Measurements from ENCODE around the gene RPS27.
"Not testable (repeated sequence)": the region's sequence is repeated elsewhere in the genome, so short reads cannot be mapped to it uniquely, and the experiment has no call there.

RPS27 gene

DNA sequence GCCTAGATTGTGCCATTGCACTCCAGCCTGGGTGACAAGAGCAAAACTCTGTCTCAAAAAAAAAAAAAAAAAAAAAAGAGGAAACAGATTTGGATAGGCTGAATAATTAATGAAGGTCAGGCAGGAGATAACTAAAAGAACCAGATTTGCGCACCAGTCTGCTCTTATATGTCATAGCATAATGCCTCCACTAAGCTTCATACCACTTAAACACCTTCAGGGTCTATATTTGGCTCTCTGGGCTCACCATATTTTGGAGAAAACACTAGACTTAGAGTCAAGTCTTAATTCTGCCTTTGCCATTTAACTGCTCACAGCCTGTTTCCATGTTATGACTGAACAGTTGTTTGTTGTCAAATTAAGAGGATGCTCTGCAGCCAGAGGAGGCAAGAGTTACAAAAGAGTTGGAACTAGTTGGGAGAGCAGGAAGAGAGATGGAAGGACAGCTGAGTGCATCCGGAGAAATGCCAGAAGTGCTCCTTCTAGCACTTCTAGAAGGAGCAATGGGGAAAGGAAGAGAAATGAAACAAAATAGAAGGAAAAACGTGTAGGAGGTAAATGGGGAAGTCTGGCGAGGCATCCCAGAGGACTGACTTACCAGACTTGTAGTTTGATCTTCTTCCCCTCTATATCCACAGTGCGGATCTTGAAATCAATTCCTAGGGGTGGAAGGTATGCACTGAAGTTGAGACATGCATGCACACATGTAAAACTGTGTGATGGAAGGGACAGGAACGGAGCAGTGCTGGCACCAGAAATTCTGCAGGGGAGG is 6.3 kb upstream of the RPS27 start:
- no peaks in the 10 kb centered on the region for H3K9me3 ChIP-seq
- no peak overlapping the region for H3K27ac ChIP-seq
- H3K9ac ChIP-seq = no peak overlapping the region
- H4K20me1 ChIP-seq = no peaks in the 10 kb centered on the region
- H3K4me3 ChIP-seq = no peak overlapping the region
- no peak for TF ChIP-seq Cebpa-rat (IDR thresholded peaks at IDR 0.05)
- H3K4me1 ChIP-seq = peaks cover 37% of the 10 kb centered on the region
- H3K27me3 ChIP-seq = no peaks in the 10 kb centered on the region
- no peaks in the 10 kb centered on the region for H3K36me3 ChIP-seq
- H3K4me2 ChIP-seq = peak overlapping the region; percentile 96

DNA sequence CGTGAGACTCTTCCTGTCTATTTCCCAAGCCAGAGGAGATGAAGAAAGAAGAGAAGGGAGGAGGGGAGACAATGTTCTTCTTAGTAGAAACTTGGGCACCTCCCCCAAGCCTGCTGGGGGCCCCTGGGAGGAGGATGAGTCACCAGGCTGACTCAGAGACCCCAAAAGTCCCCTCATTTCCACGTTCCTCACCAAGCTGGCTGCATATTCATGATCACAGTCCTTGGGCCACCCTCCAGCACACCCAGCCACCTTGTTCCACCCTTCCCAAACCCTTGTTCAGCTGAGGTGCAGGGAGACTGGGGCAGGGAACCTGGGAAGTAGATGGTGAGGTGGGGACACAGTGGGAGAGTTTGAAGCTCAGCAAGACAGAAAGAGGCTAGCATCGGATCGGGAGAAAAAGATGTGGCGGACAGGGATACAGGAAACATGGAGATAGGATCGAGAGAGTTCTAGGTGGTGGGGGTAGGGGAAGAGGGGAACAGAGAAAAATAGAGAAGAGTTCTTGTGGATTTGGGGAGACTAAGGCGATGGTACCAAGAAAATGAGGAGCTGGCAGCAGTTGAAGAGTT is 5.1 kb upstream of the RPS27 start:
- Histone ChIP-seq H3K36me3 (no peaks in the 10 kb centered on the region), H3K4me2 (peak overlapping the region; percentile 96), H3K27ac (peak overlapping the region; percentile 30), H3K27me3 (no peaks in the 10 kb centered on the region), H3K9ac (peak overlapping the region; percentile 73), H3K4me1 (peaks cover 42% of the 10 kb centered on the region), H4K20me1 (no peaks in the 10 kb centered on the region), H3K9me3 (no peaks in the 10 kb centered on the region), H3K4me3 (peak overlapping the region; percentile 66)
- no peak for TF ChIP-seq Cebpa-rat (IDR thresholded peaks at IDR 0.05)

DNA sequence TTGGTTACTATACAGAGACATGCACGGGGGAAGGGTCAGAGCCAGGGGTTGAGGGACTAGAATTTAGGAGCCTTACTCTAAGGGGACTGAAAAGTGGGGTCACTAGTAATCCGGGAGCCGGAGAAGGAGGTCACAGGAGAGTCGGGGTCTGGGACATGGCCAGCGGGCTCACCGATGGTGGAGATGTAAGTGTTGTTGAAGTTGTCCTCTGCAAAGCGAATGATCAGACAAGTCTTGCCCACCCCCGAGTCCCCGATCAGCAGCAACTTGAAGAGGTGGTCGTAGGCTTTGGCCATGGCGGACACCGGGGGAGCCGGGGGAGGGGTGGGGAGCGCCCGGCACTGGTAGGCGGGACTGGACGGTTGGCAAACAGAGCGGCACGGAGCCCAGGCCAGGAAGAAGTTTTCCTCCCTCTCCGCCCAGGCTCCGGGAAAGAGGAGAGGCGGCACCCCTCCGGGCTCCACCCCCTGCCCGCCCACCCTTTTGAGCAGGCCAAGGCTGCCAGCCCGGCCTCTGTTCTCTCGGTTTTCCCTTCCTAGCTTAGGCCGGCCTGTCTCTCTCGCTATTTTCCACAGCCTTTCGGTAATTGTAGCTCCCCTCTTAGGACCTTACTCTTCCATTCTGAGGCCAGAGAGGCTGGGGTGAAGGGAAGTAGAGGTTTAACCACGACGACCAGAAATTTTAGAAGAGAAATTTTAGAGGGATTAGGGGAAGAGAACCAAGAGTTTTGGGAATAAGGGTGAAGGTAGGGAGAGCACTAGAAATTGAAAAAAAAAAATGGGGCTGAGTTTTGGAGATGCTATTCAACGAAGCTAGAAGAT is 4.4 kb upstream of the RPS27 start, which contains the start of gene RAB13:
RAB13 (minus strand) TSS at position 399 of the 821 bp plus-strand sequence; CDS start at position 296, 103 bp downstream.
- no peaks in the 10 kb centered on the region for H3K9me3 ChIP-seq
- H3K9ac ChIP-seq = peak within 1 kb of the TSS; percentile 73
- peak within 1 kb of the TSS; percentile 66 for H3K27ac ChIP-seq
- no peaks in the 10 kb centered on the region for H3K36me3 ChIP-seq
- peak within 1 kb of the TSS; percentile 66 for H3K4me3 ChIP-seq
- peak within 1 kb of the TSS; percentile 96 for H3K4me2 ChIP-seq
- H3K27me3 ChIP-seq = no peaks in the 10 kb centered on the region
- no peak for TF ChIP-seq Cebpa-rat (IDR thresholded peaks at IDR 0.05)
- peaks cover 42% of the 10 kb centered on the region for H3K4me1 ChIP-seq
- no peaks in the 10 kb centered on the region for H4K20me1 ChIP-seq

DNA sequence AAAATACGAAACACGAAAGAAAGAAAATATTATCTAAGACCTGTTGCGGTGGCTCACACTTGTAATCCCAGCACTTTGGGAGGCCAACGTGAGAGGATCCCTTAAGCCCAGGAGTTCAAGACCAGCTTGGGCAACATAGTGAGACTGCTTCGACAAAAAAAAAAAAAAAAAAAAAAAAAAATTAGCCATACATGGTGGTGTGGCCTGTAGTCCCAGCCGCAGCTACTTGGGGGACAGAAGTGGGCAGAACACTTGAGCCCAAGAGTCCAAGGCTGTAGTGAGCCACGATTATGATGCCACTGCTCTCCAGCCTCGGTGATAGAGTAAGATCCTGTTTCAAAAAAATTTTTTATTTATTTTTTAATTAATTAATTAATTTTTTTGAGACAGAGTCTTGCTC is 2.9 kb upstream of the RPS27 start:
- Histone ChIP-seq H3K27me3 (no peaks in the 10 kb centered on the region), H3K27ac (peak overlapping the region; percentile 66), H3K4me2 (peak overlapping the region; percentile 96), H3K9me3 (no peaks in the 10 kb centered on the region), H3K4me1 (peaks cover 55% of the 10 kb centered on the region), H4K20me1 (peaks cover 14% of the 10 kb centered on the region), H3K4me3 (peak overlapping the region; percentile 66), H3K36me3 (peaks cover 10% of the 10 kb centered on the region), H3K9ac (peak overlapping the region; percentile 54)
- no peak for TF ChIP-seq Cebpa-rat (IDR thresholded peaks at IDR 0.05)

DNA sequence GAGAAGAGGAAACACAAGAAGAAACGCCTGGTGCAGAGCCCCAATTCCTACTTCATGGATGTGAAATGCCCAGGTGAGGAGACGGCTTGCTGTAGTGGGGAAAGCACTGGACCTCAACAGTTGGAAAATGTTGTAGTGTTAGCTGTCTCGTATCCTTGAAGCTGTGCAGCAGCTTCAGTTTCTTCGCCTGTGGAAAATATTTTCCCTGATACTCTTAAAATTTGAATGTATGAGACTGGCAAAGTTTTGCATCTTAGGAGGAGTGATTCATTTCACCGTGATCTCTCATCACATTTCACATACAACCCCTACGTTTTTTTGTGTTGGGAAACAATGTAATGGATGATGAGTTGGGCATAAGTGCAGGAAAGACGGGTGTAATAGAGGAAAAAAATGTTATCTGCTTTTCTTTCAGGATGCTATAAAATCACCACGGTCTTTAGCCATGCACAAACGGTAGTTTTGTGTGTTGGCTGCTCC is 629 bp downstream of the RPS27 start:
- Histone ChIP-seq H3K4me3 (peak overlapping the region; percentile 85), H3K4me1 (peaks cover 46% of the 10 kb centered on the region), H3K27me3 (no peaks in the 10 kb centered on the region), H3K9me3 (no peaks in the 10 kb centered on the region), H4K20me1 (peaks cover 25% of the 10 kb centered on the region), H3K36me3 (peaks cover 46% of the 10 kb centered on the region), H3K4me2 (peak overlapping the region; percentile 91), H3K27ac (peak overlapping the region; percentile 99), H3K9ac (peak overlapping the region; percentile 99)
- no peak for TF ChIP-seq Cebpa-rat (IDR thresholded peaks at IDR 0.05)

DNA sequence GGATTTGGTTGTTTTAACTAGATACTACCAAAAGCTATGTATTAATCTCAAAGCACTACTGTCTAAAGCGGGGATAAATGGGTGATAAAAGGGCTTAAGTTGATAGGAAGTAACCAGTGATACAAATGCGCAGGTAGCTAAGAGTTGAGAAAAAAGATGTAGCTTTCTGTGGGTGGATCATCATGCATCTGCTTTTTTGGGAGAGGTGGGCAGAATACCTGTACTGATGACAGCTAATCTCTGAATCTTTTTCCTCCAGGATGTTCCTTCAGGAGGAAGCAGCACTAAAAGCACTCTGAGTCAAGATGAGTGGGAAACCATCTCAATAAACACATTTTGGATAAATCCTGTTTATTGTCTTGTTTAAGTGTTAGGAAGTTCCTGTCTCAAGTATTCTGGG is 1.2 kb downstream of the RPS27 start:
- Histone ChIP-seq H3K9ac (peak overlapping the region; percentile 99), H3K4me1 (peaks cover 42% of the 10 kb centered on the region), H3K27ac (peak overlapping the region; percentile 99), H3K4me3 (peak overlapping the region; percentile 85), H4K20me1 (peaks cover 25% of the 10 kb centered on the region), H3K36me3 (peaks cover 47% of the 10 kb centered on the region), H3K4me2 (peak overlapping the region; percentile 91), H3K27me3 (no peaks in the 10 kb centered on the region), H3K9me3 (no peaks in the 10 kb centered on the region)
- no peak for TF ChIP-seq Cebpa-rat (IDR thresholded peaks at IDR 0.05)

DNA sequence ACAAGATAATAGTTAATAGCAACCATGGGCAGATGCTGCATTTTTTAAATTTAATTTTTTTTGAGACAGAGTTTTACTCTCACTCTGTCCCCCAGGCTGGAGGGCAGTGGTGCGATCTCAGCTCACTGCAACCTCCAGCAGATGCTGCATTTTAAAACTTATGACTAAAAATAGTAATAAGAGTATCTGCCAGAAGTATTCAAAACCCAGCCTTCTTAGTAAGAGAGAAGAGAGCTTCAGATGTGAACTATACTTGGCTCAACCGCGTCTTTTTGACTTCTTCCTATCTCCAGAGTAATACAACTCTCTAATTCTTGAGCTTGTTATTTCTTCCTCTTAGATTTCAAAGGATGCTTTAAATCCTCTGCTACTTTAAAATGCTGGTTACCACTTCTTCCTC is 4.6 kb downstream of the RPS27 start:
- Histone ChIP-seq H4K20me1 (peaks cover 25% of the 10 kb centered on the region), H3K4me3 (no peak overlapping the region), H3K9me3 (no peaks in the 10 kb centered on the region), H3K4me1 (peaks cover 25% of the 10 kb centered on the region), H3K9ac (no peak overlapping the region), H3K4me2 (no peak overlapping the region), H3K27me3 (no peaks in the 10 kb centered on the region), H3K36me3 (peaks cover 47% of the 10 kb centered on the region), H3K27ac (no peak overlapping the region)
- no peak for TF ChIP-seq Cebpa-rat (IDR thresholded peaks at IDR 0.05)

DNA sequence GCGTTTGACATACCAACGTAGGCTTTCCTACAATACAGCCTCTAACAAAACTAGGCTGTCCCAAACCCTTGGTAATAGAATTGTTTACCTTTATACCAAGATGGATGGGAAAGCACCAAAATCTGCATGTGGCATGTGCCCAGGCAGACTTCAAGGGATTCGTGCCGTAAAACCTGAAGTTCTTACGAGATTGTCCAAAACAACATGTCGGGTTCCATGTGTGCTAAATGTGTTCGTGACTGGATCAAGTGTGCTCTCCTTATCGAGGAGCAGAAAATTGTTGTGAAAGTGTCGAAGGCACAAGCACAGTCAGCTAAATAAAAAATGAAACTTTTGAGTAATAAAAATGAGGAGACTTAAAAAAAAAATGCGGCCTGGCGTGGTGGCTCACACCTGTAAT is 5.1 kb downstream of the RPS27 start:
- no peak overlapping the region for H3K9ac ChIP-seq
- no peak overlapping the region for H3K27ac ChIP-seq
- H3K4me2 ChIP-seq = no peak overlapping the region
- peaks cover 47% of the 10 kb centered on the region for H3K36me3 ChIP-seq
- peaks cover 25% of the 10 kb centered on the region for H4K20me1 ChIP-seq
- H3K27me3 ChIP-seq = no peaks in the 10 kb centered on the region
- peaks cover 24% of the 10 kb centered on the region for H3K4me1 ChIP-seq
- no peak overlapping the region for H3K4me3 ChIP-seq
- TF ChIP-seq Cebpa-rat (IDR thresholded peaks at IDR 0.05) = no peak
- H3K9me3 ChIP-seq = no peaks in the 10 kb centered on the region

DNA sequence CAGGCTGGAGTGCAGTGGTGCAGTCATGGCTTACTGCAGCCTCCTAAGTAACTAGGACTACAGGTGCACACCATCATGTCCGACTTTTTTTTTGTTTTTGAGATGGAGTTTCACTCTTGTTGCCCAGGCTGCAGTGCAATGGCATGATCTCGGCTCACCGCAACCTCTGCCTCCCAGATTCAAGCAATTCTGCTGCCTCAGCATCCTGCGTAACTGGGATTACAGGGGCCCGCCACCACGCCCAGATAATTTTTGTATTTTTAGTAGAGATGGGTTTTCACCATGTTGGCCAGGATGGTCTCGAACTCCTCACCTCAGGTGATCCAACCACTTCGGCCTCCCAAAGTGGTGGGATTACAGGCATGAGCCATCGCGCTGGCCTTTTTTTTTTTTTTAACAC is 6.3 kb downstream of the RPS27 start:
- peaks cover 44% of the 10 kb centered on the region for H3K36me3 ChIP-seq
- H3K27ac ChIP-seq, H3K4me3 ChIP-seq, H3K4me2 ChIP-seq, H3K27me3 ChIP-seq, H3K9ac ChIP-seq, H3K9me3 ChIP-seq: not testable (repeated sequence)
- H3K4me1 ChIP-seq = peaks cover 18% of the 10 kb centered on the region
- H4K20me1 ChIP-seq = peaks cover 19% of the 10 kb centered on the region
